Measurements from ENCODE around the gene KCNMB1. TPM values are rescaled to one million over a fixed set of nuclear protein-coding genes. Genes with fewer than 3 reads are reported as not detected.

Gene KCNMB1
- total and polyA plus RNA-seq, 3 experiments from 2014 or later = not detected

DNA sequence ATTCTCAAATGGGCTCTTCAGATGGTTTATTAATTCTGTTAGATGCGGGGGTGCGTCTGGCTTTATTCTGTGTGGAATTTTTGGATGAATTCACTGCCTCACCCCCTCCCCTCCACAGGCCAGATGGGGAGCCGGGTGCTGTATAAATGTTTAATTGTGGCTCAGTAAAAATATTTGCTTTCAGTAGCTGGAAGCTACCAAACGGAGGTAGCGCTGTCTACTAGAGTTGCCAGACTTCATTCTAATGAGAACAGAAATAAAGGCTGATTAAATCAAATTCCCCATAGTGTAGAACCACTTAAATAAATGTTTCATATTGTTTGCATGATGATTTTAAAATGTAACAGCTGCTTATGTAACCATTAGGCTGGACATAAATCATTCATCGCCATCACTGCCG is 34.5 kb upstream of the KCNMB1 start:
- peaks cover 2 to 10% (median 4%) of the 10 kb centered on the region in 3 donors for H3K4me1 Mint-ChIP-seq
- POLR2A ChIA-PET = no interaction called here

DNA sequence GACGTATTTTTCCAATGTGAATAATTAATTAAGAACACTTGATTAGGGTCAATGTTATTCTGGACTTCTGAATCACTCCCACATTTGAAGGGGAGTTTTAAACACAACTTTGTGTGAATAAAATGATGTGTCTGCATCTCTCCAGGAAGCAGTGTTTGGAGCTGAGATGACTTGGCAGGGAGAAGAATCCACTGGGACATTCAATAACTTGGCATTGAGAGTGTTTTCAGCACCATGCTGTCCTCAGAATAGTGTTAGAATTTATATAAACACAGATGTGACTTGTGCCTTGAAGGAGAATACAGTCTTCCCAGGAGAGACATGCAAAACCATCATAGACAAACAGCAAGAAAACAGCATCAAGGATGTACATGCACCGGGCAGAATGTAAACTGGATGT is 32.7 kb upstream of the KCNMB1 start:
- H3K27me3 ChIP-seq (ENCODE audit: insufficient read depth, low read length, poor library complexity, severe bottlenecking) = no peaks in the 10 kb centered on the region
- ChIA-PET CTCF (interaction anchor here (1.1 to 3.6 kb wide), 8 partner anchors 10 to 321 kb away, joined by 3 to 22 read pairs (median 4); no protein-coding TSS in a partner anchor), POLR2A (no interaction called here)
- H3K4me3 ChIP-seq (ENCODE audit: low read length) = no peak overlapping the region
- no peak for DNase-seq
- peaks cover 15 to 21% (median 19%) of the 10 kb centered on the region in 3 donors for H3K4me1 Mint-ChIP-seq
- H3K27me3 Mint-ChIP-seq = peaks cover 8 to 9% of the 10 kb centered on the region in 2 donors
- H3K27ac Mint-ChIP-seq = no peak overlapping the region
- no peaks in the 10 kb centered on the region for H3K36me3 ChIP-seq (ENCODE audit: insufficient read depth, low read length)
- H3K36me3 Mint-ChIP-seq = no peaks in the 10 kb centered on the region
- no peak overlapping the region for H3K27ac ChIP-seq (ENCODE audit: low read depth, low read length)
- peaks cover 11% of the 10 kb centered on the region for H3K4me1 ChIP-seq (ENCODE audit: insufficient read depth, low read length)
- H3K9me3 Mint-ChIP-seq = no peaks in the 10 kb centered on the region
- H3K4me3 Mint-ChIP-seq = no peak overlapping the region
- no peaks in the 10 kb centered on the region for H3K9me3 ChIP-seq (ENCODE audit: low read length)

More for the DNA sequence above, 34.5 kb upstream of the KCNMB1 start:
- Mint-ChIP-seq H3K27me3 (peaks cover 6 to 16% of the 10 kb centered on the region in 2 donors), H3K27ac (no peak overlapping the region), H3K9me3 (no peaks in the 10 kb centered on the region), H3K36me3 (no peaks in the 10 kb centered on the region), H3K4me3 (no peak overlapping the region)
- H3K4me1 ChIP-seq (ENCODE audit: insufficient read depth, low read length) = no peaks in the 10 kb centered on the region
- DNase-seq = no peak
- H3K27me3 ChIP-seq (ENCODE audit: insufficient read depth, low read length, poor library complexity, severe bottlenecking) = no peaks in the 10 kb centered on the region
- H3K4me3 ChIP-seq (ENCODE audit: low read length) = no peak overlapping the region
- no peaks in the 10 kb centered on the region for H3K9me3 ChIP-seq (ENCODE audit: low read length)
- CTCF ChIA-PET = interaction anchor here (0.9 to 1.5 kb wide), 3 partner anchors 11 to 197 kb away, joined by 3 to 5 read pairs (median 3); no protein-coding TSS in a partner anchor
- no peak overlapping the region for H3K27ac ChIP-seq (ENCODE audit: low read depth, low read length)
- H3K36me3 ChIP-seq (ENCODE audit: insufficient read depth, low read length) = no peaks in the 10 kb centered on the region

DNA sequence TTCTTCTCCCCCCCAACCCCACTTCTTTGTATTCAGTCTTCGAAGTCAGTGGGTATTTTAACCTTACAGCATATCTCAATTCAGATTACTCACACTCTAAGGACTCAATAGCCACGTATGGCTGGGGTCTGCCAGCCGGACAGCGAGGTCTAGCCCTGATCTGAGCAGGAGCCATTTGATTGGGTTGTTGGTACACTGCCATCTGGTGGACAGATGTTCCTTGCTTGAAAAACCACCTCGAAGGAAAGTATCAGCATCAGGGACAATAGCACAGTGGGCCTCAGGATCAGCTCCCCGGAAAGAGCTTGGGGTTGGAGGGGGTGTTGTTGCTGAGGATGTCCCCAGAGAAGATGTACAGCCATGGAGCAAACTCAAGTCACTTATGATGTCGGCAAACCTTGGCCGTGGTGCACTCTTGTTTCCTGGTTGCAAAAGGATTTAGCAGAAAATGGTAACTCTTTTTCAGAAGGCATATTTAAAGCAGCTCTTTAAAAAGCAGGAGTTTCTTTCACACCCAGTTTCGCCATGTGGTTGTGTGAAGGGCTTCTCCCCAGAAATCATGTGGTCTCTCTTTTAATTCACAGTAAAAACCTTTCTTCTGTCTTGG is 31.7 kb upstream of the KCNMB1 start:
- DNase-seq = peak; percentile 12 to 55 (median 30)
- Mint-ChIP-seq H3K36me3 (no peaks in the 10 kb centered on the region), H3K9me3 (no peaks in the 10 kb centered on the region), H3K4me1 (peaks cover 21 to 29% (median 27%) of the 10 kb centered on the region in 3 donors), H3K4me3 (no peak overlapping the region), H3K27ac (no peak overlapping the region), H3K27me3 (peaks cover 8 to 9% of the 10 kb centered on the region in 2 donors)
- POLR2A ChIA-PET = no interaction called here
- CTCF ChIA-PET = interaction anchor here (0.9 to 3.6 kb wide), 13 partner anchors 10 to 320 kb away, joined by 3 to 22 read pairs (median 4); no protein-coding TSS in a partner anchor
- Histone ChIP-seq H3K4me3 (ENCODE audit: low read length) (no peak overlapping the region), H3K4me1 (ENCODE audit: insufficient read depth, low read length) (peaks cover 20% of the 10 kb centered on the region), H3K9me3 (ENCODE audit: low read length) (no peaks in the 10 kb centered on the region), H3K27ac (ENCODE audit: low read depth, low read length) (no peak overlapping the region), H3K27me3 (ENCODE audit: insufficient read depth, low read length, poor library complexity, severe bottlenecking) (no peaks in the 10 kb centered on the region), H3K36me3 (ENCODE audit: insufficient read depth, low read length) (no peaks in the 10 kb centered on the region)

DNA sequence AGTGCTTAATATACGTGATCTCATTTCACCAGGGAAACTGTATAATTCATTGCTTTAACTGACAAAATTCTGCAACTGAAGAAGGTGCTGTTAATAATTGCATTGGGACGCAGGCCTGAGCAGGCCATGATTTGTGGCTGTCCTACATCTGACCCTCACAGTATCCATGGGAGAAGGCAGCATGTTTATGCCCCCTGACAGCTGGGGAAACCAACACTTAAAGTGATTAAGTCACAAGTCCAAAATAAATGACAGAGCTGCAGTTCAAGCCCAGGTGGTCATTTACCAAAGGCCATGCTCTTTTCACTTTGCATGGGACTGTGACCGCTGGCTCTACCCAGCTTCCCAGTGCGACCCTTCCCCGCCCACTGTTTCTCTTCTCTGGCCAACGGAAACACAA is 30.5 kb upstream of the KCNMB1 start:
- peaks cover 5 to 7% of the 10 kb centered on the region in 2 donors for H3K27me3 Mint-ChIP-seq
- POLR2A ChIA-PET = no interaction called here
- no peaks in the 10 kb centered on the region for H3K36me3 ChIP-seq (ENCODE audit: insufficient read depth, low read length)
- H3K36me3 Mint-ChIP-seq = no peaks in the 10 kb centered on the region
- no peak for DNase-seq
- no peaks in the 10 kb centered on the region for H3K9me3 Mint-ChIP-seq
- no peaks in the 10 kb centered on the region for H3K9me3 ChIP-seq (ENCODE audit: low read length)
- H3K27ac ChIP-seq (ENCODE audit: low read depth, low read length) = no peak overlapping the region
- H3K4me3 Mint-ChIP-seq = no peak overlapping the region
- H3K4me1 ChIP-seq (ENCODE audit: insufficient read depth, low read length) = peaks cover 22% of the 10 kb centered on the region
- H3K4me3 ChIP-seq (ENCODE audit: low read length) = no peak overlapping the region
- H3K27me3 ChIP-seq (ENCODE audit: insufficient read depth, low read length, poor library complexity, severe bottlenecking) = no peaks in the 10 kb centered on the region
- CTCF ChIA-PET = interaction anchor here (0.6 to 3.6 kb wide), 6 partner anchors 13 to 703 kb away, joined by 3 to 22 read pairs (median 3); no protein-coding TSS in a partner anchor
- no peak overlapping the region for H3K27ac Mint-ChIP-seq
- peaks cover 24 to 33% (median 27%) of the 10 kb centered on the region in 3 donors for H3K4me1 Mint-ChIP-seq

DNA sequence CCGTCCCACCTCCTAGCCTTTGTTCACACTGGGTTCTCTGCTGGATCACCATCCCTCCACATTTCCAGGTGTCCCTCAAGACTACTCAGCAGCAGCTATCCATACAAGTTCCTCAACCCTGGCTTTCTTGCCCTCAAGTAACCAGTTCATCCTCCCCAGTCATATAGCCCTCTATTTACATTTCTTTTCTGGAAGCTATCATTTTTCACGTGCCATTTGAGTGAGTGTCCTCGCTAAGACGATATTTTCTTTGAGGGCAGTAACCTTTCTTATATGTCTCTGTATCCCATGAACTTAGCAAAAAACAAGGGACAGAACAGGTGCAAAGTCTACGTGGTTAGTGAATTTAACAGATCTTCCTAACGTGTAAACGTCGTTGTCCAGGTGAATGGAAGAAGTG is 29.6 kb upstream of the KCNMB1 start:
- H3K27me3 Mint-ChIP-seq = peaks cover 2 to 5% of the 10 kb centered on the region in 2 donors
- Histone ChIP-seq H3K27me3 (ENCODE audit: insufficient read depth, low read length, poor library complexity, severe bottlenecking) (no peaks in the 10 kb centered on the region), H3K4me3 (ENCODE audit: low read length) (no peak overlapping the region), H3K36me3 (ENCODE audit: insufficient read depth, low read length) (no peaks in the 10 kb centered on the region), H3K27ac (ENCODE audit: low read depth, low read length) (no peak overlapping the region), H3K9me3 (ENCODE audit: low read length) (no peaks in the 10 kb centered on the region), H3K4me1 (ENCODE audit: insufficient read depth, low read length) (peaks cover 22% of the 10 kb centered on the region)
- no peak overlapping the region for H3K4me3 Mint-ChIP-seq
- POLR2A ChIA-PET = no interaction called here
- DNase-seq = no peak
- peak overlapping the region in 2 of 8 donors; percentile 9 to 24 for H3K27ac Mint-ChIP-seq
- H3K9me3 Mint-ChIP-seq = no peaks in the 10 kb centered on the region
- peaks cover 24 to 33% (median 27%) of the 10 kb centered on the region in 3 donors for H3K4me1 Mint-ChIP-seq
- CTCF ChIA-PET = interaction anchor here (0.9 to 3.6 kb wide), 6 partner anchors 12 to 318 kb away, joined by 3 to 22 read pairs (median 4); no protein-coding TSS in a partner anchor
- H3K36me3 Mint-ChIP-seq = no peaks in the 10 kb centered on the region

DNA sequence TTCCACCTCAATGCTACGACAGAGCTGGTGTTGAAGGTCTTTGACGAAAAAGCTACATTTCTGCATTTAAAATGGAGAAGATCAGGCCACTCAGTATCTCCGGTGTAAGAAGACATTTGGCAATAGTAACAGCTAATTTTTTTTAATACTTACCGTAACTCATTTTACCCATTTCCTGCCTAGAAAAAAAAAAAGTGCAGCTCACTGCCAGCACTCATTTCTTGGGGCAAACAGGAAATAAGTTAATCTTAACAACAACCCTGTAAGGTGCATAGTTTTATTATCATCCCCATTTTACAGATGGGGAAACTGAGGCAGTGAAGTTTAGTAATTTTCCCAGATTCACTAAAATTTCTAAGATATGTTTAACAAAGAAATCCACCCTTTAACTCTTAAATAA is 27.4 kb upstream of the KCNMB1 start:
- H3K27me3 Mint-ChIP-seq = peaks cover 0 to 5% of the 10 kb centered on the region in 2 donors
- Histone ChIP-seq H3K4me3 (ENCODE audit: low read length) (no peak overlapping the region), H3K4me1 (ENCODE audit: insufficient read depth, low read length) (peaks cover 22% of the 10 kb centered on the region), H3K36me3 (ENCODE audit: insufficient read depth, low read length) (no peaks in the 10 kb centered on the region), H3K27ac (ENCODE audit: low read depth, low read length) (no peak overlapping the region), H3K27me3 (ENCODE audit: insufficient read depth, low read length, poor library complexity, severe bottlenecking) (no peaks in the 10 kb centered on the region), H3K9me3 (ENCODE audit: low read length) (no peaks in the 10 kb centered on the region)
- POLR2A ChIA-PET = no interaction called here
- no peaks in the 10 kb centered on the region for H3K36me3 Mint-ChIP-seq
- peak overlapping the region in 3 of 8 donors; percentile 11 to 19 (median 12) for H3K27ac Mint-ChIP-seq
- peaks cover 24 to 33% (median 27%) of the 10 kb centered on the region in 3 donors for H3K4me1 Mint-ChIP-seq
- no peaks in the 10 kb centered on the region for H3K9me3 Mint-ChIP-seq
- DNase-seq = no peak
- H3K4me3 Mint-ChIP-seq = peak overlapping the region in 2 of 7 donors; percentile 13 to 19
- CTCF ChIA-PET = interaction anchor here (0.8 to 1.5 kb wide), 3 partner anchors 19 to 113 kb away, joined by 3 to 7 read pairs (median 3); no protein-coding TSS in a partner anchor

DNA sequence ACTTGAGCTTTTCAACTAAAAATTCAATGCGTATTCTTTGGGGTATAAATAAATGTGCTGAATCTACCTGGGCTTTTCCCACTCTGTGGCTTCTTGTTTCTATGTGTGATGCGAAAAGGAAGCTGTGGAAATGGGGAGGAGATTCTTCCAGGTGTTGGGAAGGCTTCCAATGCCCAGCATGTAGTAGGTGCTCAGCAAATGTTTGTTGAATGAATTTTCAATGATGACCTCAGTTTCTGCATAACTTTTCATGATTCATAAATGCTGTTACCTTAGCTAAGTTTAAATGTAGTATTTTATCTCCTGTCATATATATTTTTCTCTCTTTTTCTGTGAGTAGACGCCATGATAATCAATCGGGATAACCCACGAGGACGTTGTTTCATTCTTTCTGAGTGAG is 25.6 kb upstream of the KCNMB1 start:
- no peaks in the 10 kb centered on the region for H3K9me3 ChIP-seq (ENCODE audit: low read length)
- no peaks in the 10 kb centered on the region for H3K36me3 ChIP-seq (ENCODE audit: insufficient read depth, low read length)
- no peak for DNase-seq
- peak overlapping the region in 2 of 8 donors; percentile 4 to 54 for H3K27ac Mint-ChIP-seq
- H3K27me3 ChIP-seq (ENCODE audit: insufficient read depth, low read length, poor library complexity, severe bottlenecking) = no peaks in the 10 kb centered on the region
- peaks cover 21 to 33% (median 23%) of the 10 kb centered on the region in 3 donors for H3K4me1 Mint-ChIP-seq
- CTCF ChIA-PET = interaction anchor here (0.8 to 1.4 kb wide), 2 partner anchors 20 to 76 kb away, joined by 3 to 4 read pairs; no protein-coding TSS in a partner anchor
- no peaks in the 10 kb centered on the region for H3K36me3 Mint-ChIP-seq
- H3K27ac ChIP-seq (ENCODE audit: low read depth, low read length) = no peak overlapping the region
- H3K4me3 ChIP-seq (ENCODE audit: low read length) = no peak overlapping the region
- POLR2A ChIA-PET = no interaction called here
- peaks cover 0 to 5% of the 10 kb centered on the region in 2 donors for H3K27me3 Mint-ChIP-seq
- peaks cover 22% of the 10 kb centered on the region for H3K4me1 ChIP-seq (ENCODE audit: insufficient read depth, low read length)
- H3K4me3 Mint-ChIP-seq = no peak overlapping the region
- no peaks in the 10 kb centered on the region for H3K9me3 Mint-ChIP-seq

DNA sequence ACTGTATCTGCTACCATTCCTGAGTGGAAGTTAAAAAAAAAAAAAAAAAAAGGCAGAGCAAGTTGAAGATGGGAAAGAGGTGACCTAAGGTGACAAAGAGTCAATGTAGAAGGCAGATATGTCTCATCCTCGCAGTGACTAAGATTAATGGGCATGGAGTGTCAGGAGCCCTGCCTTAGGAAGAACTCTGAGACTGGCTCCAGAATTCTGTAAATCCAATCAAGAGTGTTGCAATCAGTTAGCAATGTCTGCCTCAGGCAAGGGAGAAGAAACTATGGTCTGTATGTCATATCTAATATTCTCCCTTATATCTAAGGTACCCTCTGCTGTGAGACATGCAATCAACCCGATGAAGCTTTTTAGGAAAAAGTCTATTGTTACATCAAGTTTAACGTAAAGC is 24.7 kb upstream of the KCNMB1 start:
- Mint-ChIP-seq H3K4me1 (peaks cover 21 to 29% (median 23%) of the 10 kb centered on the region in 3 donors), H3K27ac (no peak overlapping the region), H3K36me3 (no peaks in the 10 kb centered on the region), H3K27me3 (peaks cover 0 to 5% of the 10 kb centered on the region in 2 donors), H3K4me3 (no peak overlapping the region), H3K9me3 (no peaks in the 10 kb centered on the region)
- peaks cover 22% of the 10 kb centered on the region for H3K4me1 ChIP-seq (ENCODE audit: insufficient read depth, low read length)
- H3K9me3 ChIP-seq (ENCODE audit: low read length) = no peaks in the 10 kb centered on the region
- DNase-seq = no peak
- no peaks in the 10 kb centered on the region for H3K36me3 ChIP-seq (ENCODE audit: insufficient read depth, low read length)
- ChIA-PET POLR2A (no interaction called here), CTCF (interaction anchor here (0.8 to 1.7 kb wide), 3 partner anchors 11 to 75 kb away, joined by 3 to 4 read pairs (median 4); no protein-coding TSS in a partner anchor)
- no peak overlapping the region for H3K27ac ChIP-seq (ENCODE audit: low read depth, low read length)
- no peak overlapping the region for H3K4me3 ChIP-seq (ENCODE audit: low read length)
- H3K27me3 ChIP-seq (ENCODE audit: insufficient read depth, low read length, poor library complexity, severe bottlenecking) = no peaks in the 10 kb centered on the region

Data from CD8-positive, alpha-beta memory T cell (primary cell).